CD4-positive, alpha-beta T cell treated with Interleukin-15 for 4 hours (primary cell): Measurements from ENCODE around the gene HPCAL1.

Source experiments
- DNase-seq: peaks from one replicate; pipeline ENCODE4 v3.0.0-alpha.2; 2020; ENCODE audit warnings: low spot score

HPCAL1 gene

DNA sequence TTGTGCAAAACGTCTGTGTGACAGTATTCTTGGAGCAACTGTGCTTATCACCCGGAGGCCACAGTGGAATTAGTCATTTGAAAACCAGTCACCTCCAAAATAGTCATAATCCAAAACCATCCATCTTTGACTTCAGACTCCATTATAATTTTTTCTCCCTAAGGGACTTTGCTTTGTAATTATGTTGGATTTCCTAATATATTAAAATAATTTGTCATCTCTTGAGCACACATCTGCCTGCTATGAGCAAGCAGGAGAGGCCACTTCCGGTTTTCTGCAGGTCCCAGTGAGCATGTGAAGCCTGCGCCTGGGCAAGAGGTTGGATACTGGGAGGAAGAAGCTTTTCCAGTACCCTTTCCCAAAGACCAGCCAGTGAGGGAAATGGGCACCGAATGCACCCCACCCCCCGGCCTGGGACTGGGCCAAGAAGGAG is 87.7 kb downstream of the HPCAL1 start:
- DNase-seq = no peak

DNA sequence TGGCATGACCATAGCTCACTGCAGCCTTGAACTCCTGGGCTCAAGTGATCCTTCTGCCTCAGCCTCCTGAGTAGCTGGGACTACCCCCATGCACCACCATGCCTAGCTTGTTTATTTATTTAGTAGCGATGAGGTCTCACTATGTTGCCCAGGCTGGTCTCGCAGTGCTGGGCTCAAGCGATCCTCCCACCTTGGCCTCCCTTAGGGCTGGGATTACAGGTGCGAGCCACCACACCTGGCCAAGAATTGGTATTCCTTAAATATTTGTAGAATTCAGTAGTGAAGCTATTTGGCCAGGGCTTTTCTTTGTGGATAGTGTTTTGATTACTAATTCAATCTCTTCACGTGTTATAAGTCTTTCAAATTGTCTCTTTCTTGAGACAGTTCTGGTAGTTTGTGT is 89.4 kb downstream of the HPCAL1 start:
- no peak for DNase-seq

DNA sequence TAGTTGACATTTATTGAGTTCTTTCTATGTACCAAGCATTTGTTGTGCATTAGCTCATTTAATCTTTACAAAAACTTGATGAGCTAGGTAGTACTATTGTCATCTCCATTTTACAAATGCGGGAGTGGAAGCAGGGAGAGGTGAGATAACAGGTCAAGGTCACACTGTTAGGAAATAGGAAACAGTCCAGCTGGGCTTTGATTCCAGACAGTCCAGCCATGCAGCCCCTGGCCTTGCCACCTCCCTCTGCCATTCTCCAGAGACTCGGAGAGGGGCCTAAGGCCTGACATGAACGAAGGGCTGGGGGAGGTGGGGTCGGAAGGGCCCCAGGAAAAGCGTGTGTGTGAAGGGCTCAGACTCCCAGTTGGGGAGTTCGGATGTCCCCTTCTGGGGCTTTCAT is 89.8 kb downstream of the HPCAL1 start:
- no peak for DNase-seq

DNA sequence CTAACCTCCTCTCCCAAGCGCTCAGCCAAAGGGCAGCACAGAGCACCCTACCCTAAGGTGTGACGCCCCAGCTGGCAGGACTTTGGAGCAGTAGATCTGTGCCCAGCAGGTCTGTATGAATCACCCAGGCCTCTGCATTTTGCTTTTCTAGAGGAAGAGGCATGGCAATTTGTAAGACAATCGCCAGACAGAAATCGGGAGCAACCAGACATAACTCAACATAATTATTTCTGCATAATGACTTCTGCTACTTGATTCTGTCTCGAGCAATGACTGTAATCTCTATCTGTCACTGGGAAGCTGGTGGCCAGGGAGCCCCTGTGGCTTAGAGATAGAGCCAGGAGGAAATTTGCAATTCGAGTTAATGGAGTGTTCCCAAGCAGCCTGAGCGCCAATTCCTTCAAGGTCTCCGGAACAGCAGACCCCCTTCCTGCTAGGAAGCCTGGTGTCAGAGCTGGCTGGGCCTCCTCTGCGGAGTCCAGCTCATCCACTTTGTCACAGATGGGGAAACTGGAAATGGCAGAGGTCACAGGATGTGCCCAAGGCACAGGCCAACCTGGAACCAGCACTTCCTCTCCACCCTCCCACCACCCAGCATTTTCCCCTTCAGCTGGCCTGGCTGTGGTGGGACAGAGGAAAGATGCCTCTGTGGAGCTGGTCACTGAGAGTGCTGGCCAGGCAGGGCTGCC is 90.4 kb downstream of the HPCAL1 start:
- DNase-seq = no peak

DNA sequence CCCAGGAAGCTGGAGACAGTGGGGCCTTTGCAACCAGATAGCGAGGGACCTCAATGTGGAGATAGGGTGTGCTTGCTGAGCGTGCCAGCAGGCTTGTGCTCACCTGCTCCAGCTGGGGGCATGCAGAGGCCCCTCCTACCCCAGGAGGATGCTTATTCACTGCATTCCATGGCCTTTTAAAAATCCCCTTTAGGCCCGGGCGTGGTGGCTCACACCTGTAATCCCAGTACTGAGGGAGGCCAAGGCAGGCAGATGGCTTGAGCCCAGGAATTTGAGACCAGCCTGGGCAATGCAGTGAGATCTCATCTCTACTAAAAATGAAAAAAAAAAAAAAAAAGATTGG is 90.9 kb downstream of the HPCAL1 start:
- DNase-seq = no peak

DNA sequence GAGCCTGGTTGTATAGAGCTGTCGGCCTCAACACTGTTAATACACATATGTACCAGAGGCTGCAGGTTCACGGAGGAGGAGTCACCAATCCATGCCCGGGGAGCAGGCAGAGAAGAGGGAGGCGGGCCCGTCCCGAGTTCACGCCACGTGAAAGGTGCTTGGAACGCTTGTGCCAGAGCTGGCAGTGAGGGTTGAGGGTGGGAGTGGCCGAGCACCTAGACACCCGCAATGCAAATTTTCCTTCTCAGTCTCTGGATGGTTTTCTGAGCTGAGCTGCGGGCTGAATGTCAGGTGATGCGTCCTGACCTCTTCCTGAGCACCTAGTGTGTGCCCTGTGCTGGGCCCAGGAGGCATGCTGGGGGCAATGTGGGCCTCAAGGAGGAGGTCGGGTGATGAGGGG is 93.2 kb downstream of the HPCAL1 start:
- DNase-seq = no peak

DNA sequence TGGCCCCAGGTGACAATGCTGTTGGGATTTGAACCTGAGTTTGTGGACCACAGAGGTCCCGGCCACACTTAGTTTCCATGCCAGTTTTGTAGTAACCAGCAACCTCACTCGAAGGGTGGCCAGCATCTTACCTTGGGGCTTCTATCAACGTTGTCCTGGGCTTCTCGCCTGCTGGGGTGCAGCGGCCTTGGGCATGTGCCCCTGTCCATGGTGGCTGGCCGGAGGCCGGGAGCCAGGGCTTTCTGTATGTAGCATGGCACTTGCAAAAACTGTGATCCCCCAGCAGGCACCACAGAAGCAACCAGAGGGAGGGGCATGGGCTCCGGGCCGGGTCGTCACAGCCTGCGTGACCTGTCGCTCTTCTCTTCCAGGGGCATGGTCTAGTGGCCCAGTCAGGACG is 93.8 kb downstream of the HPCAL1 start:
- DNase-seq = no peak

DNA sequence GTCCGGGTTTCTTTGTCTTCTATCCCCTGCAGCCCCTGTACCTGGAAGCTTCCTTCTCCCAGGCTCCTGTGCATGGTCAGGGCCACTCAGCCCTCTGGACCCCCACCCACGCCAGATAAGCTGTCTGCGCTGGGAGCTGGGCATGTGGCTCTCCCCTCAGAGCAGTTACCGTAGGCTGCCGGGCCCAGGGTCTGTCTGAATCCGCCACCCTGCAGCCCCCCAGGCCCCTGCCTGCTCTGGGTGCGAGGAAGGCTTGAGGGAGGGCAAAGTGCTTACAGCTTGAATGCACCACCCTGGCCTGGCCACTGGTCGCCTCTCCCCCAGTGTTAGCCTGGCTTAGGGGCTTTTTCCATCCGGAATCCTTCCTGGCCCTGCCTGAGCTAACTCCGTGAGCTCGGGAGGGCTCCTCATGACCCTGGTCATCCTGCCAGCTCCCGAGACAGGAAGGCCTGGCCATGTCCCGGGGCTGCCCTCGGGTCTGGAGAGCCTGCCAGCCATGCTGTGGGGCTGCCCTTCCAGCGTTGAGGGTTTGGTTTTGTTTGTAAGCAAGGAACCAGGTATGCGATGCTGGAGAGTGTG is 94.7 kb downstream of the HPCAL1 start:
- no peak for DNase-seq

DNA sequence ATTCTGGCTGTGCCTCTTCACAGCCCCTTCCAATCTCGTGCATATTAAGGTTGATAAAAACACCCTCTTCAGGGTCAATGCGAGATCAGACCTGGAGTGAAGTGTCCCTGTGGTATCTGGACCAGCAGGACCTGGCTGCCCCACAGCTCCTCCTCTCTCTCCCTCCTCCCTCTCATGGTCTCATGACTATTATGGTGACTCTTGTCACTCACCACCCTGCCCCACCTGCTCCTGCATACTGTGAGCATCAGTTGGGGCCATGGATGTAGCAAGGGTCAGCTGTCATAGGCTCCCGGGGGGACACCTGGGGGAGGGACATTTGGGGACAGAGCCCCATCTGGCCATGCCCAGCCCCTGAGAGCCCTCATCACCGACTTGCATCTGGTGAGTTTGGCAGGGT is 95.2 kb downstream of the HPCAL1 start:
- no peak for DNase-seq

DNA sequence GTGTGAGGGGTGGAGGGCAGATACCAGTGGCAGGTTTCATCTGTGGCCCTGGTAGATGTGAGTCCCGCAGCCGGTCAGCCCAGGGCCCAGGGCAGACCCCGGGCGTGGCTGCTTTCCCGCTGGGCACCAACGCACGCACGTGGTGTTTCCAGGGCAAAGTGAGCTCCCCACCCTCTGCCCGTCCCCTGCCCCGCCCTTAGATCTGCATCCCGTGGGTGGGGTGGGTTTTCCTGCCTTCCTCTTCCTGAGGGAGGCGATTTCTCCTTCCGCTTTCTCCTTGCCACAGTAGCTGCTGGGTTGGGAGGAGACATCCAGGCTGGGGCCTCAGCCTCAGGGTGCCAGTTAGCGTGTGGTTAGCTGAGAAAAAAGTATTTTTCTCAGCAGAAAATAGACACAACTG is 95.8 kb downstream of the HPCAL1 start:
- DNase-seq = no peak

DNA sequence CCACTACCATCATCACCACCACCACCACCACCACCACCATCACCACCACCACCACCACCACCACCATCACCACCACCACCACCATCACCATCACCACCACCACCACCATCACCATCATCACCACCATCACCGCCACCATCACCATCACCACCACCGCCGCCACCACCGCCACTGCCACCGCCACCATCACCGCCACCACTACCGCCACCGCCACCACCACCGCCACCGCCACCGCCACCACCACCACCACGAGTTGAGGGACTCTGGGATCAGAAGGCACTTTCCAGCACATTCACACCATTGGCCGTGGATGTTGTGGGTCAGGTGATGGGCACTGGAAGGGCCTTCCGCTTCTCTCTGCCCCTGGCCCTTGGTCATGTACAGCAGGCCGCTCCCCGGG is 96.7 kb downstream of the HPCAL1 start:
- DNase-seq = no peak

DNA sequence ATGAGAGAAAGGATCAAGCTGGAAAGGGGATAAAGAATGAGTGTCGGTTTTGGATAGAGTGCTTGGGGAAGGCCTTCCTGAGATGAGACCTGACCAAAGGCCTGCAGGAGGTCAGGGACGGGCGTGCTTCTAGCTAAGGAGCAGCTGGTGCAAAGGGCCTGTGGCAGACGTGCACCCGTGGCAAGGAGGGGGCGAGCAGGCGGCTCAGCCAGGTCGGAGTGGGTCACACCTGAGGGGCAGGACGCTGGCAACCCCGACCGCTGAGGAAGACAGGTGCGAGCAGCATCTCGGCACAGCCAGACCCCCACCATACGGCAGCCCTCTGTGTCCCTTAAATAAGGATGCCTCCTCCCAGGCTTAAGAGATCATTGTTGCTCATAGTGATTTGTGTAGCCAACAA is 97.3 kb downstream of the HPCAL1 start:
- DNase-seq = no peak

DNA sequence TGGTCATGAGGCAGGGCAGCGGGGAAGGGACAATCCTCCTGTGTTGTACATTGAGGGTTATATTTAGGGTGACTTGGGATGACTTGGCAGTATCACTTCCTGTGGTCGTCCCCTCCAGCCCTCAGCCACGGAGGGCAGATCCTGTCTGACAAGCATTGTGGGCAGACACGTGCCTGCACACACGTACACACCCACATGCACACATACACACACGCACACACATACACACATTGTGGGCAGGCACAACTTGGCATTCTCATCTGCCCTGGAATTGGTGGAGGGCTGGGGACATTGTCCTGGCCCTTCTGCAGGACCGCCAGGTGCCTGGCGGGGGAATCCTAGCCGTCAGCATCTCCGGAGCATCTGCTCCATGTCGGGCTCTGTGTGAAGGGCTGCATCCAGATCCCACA is 97.9 kb downstream of the HPCAL1 start:
- DNase-seq = no peak

DNA sequence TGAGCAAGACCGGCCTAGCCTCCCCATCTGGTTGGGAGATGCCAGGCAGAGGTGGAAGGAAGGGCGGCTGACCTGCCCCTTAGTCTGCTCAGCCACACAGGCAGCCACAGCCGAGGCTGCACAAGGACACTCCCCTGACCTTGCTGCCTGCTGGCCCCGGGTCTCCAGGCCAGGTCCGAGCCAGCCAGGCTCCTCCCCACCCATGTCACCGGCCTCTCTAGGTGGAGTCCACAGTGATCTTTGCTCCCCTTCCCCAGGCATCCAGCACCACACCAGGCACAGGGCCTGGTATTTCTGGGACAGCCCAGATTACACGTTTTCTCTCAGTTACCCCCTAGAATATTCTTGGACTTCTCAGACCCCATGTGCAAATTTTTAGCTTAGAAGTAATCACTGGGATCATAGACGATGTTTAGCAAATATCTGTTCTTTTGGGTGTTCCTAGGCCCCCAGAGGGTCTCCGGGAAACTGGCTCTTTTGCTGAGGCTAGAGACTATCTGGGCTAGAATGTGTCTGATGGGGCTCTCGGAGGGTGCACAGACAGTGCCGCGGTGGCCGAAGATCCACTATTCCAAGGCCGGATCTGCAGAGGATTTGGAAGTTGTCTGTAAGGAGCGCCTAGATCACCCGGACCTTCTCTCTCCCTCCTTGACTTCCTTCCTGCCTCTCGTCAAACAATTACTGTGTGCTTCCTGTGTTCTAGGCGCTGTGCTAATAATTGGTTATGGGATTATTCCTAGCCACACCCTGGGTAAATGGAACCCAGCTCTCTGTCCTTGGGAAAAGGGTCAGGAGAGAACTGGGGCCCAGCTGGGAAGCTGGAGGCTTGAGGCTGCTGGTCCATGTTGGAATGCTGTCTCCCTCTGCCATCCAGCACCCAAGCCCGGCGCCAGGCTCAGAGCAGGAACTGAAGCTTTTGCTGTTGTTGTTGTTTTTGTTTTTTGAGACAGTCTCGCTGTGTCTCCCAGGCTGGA is 98.6 kb downstream of the HPCAL1 start:
- DNase-seq = no peak

DNA sequence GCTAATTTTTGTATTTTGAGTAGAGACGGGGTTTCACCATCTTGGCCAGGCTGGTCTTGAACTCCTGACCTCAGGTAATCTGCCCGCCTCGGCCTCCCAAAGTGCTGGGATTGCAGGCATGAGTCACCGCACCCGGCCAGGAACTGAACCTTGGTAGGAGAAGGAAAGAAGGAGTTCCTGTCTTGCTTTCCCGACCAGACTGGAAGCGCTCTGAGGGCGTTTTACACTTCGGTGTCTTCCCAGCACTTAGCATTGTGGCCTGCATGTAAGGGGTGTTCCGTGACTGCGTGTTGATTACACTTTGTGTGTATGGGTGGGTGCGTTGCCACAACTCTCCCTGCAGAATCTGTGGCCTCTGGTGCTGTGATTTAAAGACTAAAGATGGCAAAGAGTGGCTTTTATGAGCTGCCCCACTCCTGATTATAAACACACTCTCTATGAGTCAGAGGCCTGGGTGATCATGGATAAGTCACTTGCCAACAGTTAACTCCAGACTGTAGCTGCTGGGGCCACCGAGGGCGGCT is 99.4 kb downstream of the HPCAL1 start:
- no peak for DNase-seq

DNA sequence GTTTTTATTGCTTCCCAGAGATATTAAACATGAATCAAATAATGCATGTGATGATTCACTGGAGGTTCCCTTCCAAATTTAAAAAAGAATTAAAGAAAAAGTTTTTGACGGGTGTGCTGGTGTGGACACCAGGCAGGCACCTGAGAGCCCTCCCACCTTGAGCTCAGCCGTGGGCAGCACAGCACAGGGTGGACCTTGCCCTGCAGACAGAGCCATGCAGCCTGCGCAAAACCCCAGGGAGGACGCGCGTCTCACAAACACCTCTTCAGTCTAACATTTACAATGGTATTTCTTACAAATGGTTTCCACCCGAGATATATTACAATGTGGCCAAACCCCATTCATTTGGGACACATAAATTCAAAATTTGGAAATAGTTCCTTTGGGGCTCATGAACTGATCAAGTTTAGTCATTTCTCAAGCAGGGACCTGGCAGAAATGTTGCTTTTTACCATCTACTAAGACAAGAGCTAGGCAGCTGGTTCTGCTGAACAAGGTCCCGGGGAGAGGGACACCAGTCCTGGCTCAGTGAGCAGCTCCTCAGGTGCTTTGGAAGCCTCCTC is 100.0 kb downstream of the HPCAL1 start:
- no peak for DNase-seq

DNA sequence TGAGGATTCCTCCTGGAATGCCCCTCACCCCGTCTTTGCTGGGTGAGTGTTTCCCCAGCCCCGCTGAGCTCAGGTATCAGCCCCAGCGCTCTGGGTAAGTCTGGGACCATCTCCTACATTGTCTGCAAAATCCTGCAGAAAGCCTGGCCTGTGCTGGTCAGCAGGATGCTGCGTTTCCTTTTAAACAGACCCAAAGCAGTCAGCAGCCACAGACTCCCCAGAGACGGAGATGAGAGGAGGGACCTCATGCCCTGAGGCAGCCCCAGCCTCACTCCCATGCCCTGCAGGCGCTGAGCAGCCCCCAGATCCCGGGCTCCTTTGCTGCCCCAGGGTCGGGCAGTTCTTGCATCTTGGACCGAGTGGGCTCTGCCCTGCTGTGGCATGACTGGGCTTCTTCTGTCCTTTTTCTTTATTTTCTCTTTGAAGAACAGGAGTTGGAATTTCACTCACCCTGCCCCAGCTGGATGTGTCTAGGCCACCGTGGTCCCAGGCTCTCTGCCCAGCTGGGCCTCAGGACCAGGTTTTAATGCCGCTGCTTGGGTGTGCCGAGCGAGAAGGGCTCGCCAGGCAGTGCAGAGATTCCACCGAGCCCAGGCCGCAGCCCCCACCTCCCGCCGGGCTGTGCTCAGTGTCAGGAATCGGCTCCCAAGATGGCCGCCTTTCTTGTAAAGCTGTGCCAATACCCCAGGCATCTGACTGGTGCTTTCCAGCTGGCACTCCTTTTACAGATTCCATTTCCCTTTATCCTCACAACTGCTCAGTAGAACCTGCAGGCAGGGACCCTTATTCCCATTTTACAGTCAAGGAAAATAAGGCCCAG is 101.8 kb downstream of the HPCAL1 start:
- no peak for DNase-seq

DNA sequence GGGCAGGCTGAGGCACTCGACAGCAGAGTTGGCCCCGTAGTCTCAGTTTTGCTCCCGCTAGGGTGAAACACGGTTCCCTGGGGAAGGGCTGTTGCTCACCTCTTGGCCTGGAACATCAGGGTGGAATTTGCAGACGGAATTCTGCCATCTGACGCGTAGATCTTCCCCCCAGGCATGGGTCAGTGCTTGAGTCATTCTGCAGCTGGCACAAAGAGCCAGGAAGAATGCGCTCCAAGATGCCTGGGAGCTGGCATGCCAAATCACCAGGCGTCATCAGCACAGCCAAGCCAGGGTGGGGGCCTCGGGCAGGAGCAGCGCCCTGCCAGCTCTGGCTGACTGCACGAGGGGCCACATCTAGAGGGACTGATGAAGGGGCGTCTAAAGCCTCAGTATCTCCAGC is 102.7 kb downstream of the HPCAL1 start:
- DNase-seq = no peak

DNA sequence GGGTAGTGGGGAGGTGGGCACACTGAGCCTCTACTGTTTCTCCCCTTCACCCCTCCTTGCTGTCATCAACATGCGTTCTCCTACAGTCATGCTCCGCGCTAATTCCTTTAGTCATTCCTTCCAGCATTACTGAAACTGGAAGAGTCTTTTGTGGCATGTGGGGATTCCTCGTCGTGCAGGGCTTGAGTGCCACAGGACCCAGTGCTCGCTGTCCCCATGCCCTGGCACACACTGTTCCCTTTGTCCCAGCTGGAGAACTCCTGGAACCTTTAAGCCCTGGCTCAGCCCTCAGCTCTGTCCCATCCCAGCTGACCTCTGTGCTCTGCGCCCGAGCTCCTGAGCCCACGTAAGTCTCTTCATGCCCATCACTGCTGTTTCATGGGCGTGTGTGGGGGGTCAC is 103.3 kb downstream of the HPCAL1 start:
- no peak for DNase-seq

DNA sequence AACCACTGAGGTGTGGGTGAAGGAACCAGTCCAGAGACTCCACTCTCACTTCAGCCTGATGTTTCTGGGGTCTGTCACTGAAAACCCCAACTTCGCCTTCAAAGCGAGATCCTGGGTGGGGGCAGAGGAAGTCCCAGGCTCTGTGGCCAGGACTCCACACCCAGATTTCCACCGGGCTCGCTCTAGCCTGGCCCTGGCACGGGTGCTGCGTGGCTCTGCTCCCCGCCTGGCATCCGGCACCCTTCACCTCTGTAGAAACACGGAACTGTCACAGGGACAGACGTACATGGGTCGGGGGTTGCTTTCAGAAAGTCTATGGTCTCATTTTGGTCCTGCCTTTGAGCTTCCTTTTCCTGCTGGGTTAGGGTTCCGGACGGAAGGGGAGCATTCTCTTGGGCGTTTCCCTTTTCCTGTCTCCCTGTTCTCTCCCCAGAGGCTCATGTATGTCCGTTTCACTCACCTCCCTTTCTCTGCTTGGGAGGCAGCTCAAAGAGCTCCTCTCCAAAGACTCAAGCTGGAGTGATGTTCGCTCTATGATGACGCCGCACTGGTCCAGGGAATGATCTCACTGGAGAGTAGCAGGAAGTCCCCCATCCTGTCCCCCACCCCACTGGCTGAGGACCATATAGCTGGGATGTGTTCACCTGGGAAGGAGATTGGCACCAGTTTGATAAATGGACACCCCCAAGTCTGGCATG is 103.9 kb downstream of the HPCAL1 start:
- DNase-seq = no peak

DNA sequence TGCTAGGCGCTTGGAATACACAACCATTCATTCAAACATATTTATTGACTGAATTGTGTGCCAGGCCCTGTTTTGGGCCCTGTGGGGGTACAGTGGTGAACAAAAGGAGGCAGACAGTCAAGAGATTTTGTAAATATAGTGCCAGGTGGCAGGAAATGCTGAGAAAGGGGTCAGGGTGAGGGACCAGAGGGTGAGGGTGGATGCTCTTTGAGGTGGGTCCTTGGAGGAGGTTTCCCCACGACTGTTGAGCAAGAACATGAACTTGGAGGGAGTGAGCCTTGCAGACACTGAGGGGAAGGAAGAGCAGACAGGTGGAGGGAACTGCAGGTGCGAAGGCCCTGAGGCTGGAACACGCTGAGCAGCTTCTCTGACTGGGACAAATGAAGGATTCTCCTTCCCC is 104.7 kb downstream of the HPCAL1 start:
- no peak for DNase-seq
